PC-3 (cell line): ENCODE data around the gene RPL22. TPM values are rescaled to one million over a fixed set of nuclear protein-coding genes. Genes with fewer than 3 reads are reported as not detected.

Source experiments
- ATAC-seq: fragments of 200-7000 bp; cut with Tn5 transposase; 2 replicates; pipeline ENCODE4 v1.9.1; 2020; ENCODE audit warnings: mild to moderate bottlenecking, moderate library complexity
- BruUV-seq: library from RNA; stranded (reverse); fragments of 400-500 nt; replicated peaks from 2 replicates; lab custom pipeline; 2021; lab: Mats Ljungman, UMichigan
- CTCF ChIA-PET: fragments of 300-600 bp; sonication (Branson Sonifier 250); formaldehyde crosslinking; loops from one replicate; lab custom pipeline; 2022; ENCODE audit warnings: antibody characterized with exemption; lab: Charles Lee
- POLR2A ChIA-PET: fragments of 300-600 bp; sonication (Branson Sonifier 250); formaldehyde crosslinking; loops from one replicate; lab custom pipeline; 2022; ENCODE audit warnings: antibody characterized with exemption; ENCODE audit not compliant: unreplicated experiment; lab: Charles Lee
- DNase-seq: peaks from one replicate; pipeline ENCODE4 v3.0.0-alpha.2; 2015
- H2AFZ ChIP-seq: fragments of 300-600 bp; sonication (generic); 2 replicates; pipeline ENCODE4 v1.6.0; 2016; ENCODE audit warnings: antibody characterized with exemption, low read length
- H3F3A ChIP-seq: fragments of 300-600 bp; sonication (generic); one replicate; pipeline ENCODE4 v1.6.0; 2017; ENCODE audit warnings: antibody characterized with exemption, low read length, control low read depth, mild to moderate bottlenecking; ENCODE audit not compliant: unreplicated experiment
- H3K27ac ChIP-seq: fragments of 300-600 bp; sonication (generic); 2 replicates; pipeline ENCODE4 v1.5.1; 2016; ENCODE audit warnings: mild to moderate bottlenecking, low read length
- H3K27me3 ChIP-seq: fragments of 300-600 bp; sonication (generic); 2 replicates; pipeline ENCODE4 v1.6.1; 2016; ENCODE audit warnings: low read length, mixed read lengths
- H3K36me3 ChIP-seq: fragments of 300-600 bp; sonication (generic); 2 replicates; pipeline ENCODE4 v1.6.1; 2016; ENCODE audit warnings: low read depth, mixed run types, low read length, mixed read lengths
- H3K4me1 ChIP-seq: fragments of 300-600 bp; sonication (generic); 2 replicates; pipeline ENCODE4 v1.5.1; 2016; ENCODE audit warnings: low read length; ENCODE audit not compliant: insufficient read depth
- H3K4me2 ChIP-seq: fragments of 300-600 bp; sonication (generic); 2 replicates; pipeline ENCODE4 v1.6.0; 2016; ENCODE audit warnings: low read length
- H3K4me3 ChIP-seq: fragments of 300-600 bp; sonication (generic); 2 replicates; pipeline ENCODE4 v1.5.1; 2016; ENCODE audit warnings: mild to moderate bottlenecking, low read length, mixed read lengths
- H3K79me2 ChIP-seq: fragments of 300-600 bp; sonication (generic); 2 replicates; pipeline ENCODE4 v1.6.1; 2017; ENCODE audit warnings: low read length, mixed read lengths
- H3K9ac ChIP-seq: fragments of 300-600 bp; sonication (generic); 2 replicates; pipeline ENCODE4 v1.6.0; 2016; ENCODE audit warnings: mild to moderate bottlenecking, low read length
- H3K9me2 ChIP-seq: fragments of 300-600 bp; sonication (generic); replicated peaks from 2 replicates; pipeline ENCODE4 v1.6.1; 2016; ENCODE audit warnings: mixed run types, low read length, mixed read lengths
- H3K9me3 ChIP-seq: fragments of 300-600 bp; sonication (generic); 2 replicates; pipeline ENCODE4 v1.6.1; 2016; ENCODE audit warnings: low read length, mixed read lengths
- H4K20me1 ChIP-seq: fragments of 300-600 bp; sonication (generic); 2 replicates; pipeline ENCODE4 v1.6.1; 2016; ENCODE audit warnings: low read length, mixed read lengths
- CTCF ChIP-seq: fragments of 300-600 bp; sonication (generic); conservative IDR thresholded peaks from 2 replicates; pipeline ENCODE4 v1.5.1; 2017; ENCODE audit warnings: antibody characterized with exemption, low read depth, mild to moderate bottlenecking, low read length
- EZH2 ChIP-seq: fragments of 300-600 bp; sonication (generic); IDR thresholded peaks from one replicate; pipeline ENCODE4 v1.6.1; 2017; ENCODE audit warnings: antibody characterized with exemption, mild to moderate bottlenecking, low read length; ENCODE audit not compliant: unreplicated experiment
- EZH2phosphoT487 ChIP-seq: fragments of 300-600 bp; sonication (generic); IDR thresholded peaks from 2 replicates; pipeline ENCODE4 v1.6.1; 2018; ENCODE audit warnings: mild to moderate bottlenecking, antibody characterized with exemption, low read length, borderline replicate concordance
- intact Hi-C: fragments of 100-400 bp; cut with micrococcal nuclease; formaldehyde crosslinking; loops from 2 replicates; pipeline ENCODE4 v1.9.0; 2023
- total RNA-seq: library from RNA; depleted of rRNA; stranded (reverse); fragments of >200 nt; gene quantifications from 2 replicates; pipeline ENCODE4 v1.2.3, GENCODE V29; 2014

The RPL22 gene
- total RNA-seq, 1 experiment from 2014 or later = 283 TPM

DNA sequence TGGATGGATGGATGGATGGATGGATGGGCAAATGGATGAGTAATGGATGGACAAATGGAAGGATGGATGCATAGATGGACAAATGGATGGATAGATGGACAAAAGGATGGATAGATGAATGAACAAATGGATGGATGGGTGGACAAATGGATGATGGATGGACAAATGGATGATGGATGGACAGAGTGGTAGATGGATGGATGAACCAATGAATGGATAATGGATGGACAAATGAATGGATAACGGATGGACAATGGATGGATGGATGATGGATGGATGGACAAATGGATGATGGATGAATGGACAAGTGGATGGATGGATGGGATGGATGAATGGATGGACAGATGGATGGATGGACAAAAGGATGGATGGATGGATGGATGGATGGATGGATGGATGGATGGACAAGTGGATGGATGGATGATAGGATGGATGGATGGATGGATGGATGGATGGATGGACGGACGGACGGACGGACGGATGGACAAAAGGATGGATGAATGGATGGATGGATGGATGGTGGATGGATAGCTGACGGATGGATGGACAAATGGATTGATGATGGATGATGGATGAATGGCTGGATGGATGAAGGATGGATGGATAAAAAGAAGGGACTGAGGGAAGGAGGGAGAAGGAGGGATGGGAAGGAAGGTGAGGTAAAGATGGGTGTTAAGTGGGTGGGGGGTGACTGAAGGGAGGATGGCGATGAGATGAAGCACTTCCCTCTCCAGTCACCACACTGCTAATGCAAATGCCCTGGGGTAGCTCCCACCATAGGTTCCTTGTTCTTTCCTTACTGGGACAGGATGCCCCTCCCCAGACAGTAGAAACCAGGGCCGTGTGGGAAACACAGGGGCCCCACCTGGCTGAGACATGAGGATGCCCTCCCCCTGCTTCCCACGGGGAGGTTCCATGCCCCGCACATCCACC is 49.1 kb downstream of the RPL22 start:
- CTCF ChIA-PET = no interaction called here

DNA sequence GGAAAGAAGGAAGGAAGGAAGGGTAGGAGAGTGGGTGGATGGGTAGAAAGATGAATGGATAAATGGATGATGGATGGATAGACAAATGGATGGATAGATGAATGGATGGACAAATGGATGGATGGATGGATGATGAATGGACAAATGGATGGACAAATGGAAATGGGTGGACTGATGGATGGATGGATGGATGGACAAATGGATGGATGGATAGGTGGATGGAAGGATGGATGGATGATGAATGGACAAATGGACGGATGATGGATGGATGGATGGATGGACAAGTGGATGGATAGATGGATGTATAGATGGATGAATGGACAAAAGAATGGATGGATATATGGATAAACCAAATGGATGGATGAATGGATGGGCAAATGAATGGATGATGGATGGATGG is 49.8 kb downstream of the RPL22 start:
- no peak overlapping the region for H3K9ac ChIP-seq
- H3K4me3 ChIP-seq = no peak overlapping the region
- no peaks in the 10 kb centered on the region for H3K79me2 ChIP-seq
- H4K20me1 ChIP-seq = no peaks in the 10 kb centered on the region
- no peak for DNase-seq
- no peaks in the 10 kb centered on the region for H3K36me3 ChIP-seq
- no peaks in the 10 kb centered on the region for H3F3A ChIP-seq
- H2AFZ ChIP-seq = no peak overlapping the region
- peaks cover 11% of the 10 kb centered on the region for H3K4me1 ChIP-seq
- no TSS peak for BruUV-seq
- no peaks in the 10 kb centered on the region for H3K9me3 ChIP-seq
- H3K27ac ChIP-seq = no peak overlapping the region
- ChIA-PET CTCF (no interaction called here), POLR2A (no interaction called here)
- no peaks in the 10 kb centered on the region for H3K27me3 ChIP-seq
- ATAC-seq = no peak
- TF ChIP-seq EZH2 (no peak), EZH2phosphoT487 (no peak), CTCF (no peak)
- no peaks in the 10 kb centered on the region for H3K9me2 ChIP-seq
- intact Hi-C loops = no loop called here
- no peak overlapping the region for H3K4me2 ChIP-seq

More for the DNA sequence above, 49.1 kb downstream of the RPL22 start:
- Histone ChIP-seq H3K4me2 (no peak overlapping the region), H3K27me3 (no peaks in the 10 kb centered on the region), H3K9me3 (no peaks in the 10 kb centered on the region), H3K36me3 (no peaks in the 10 kb centered on the region), H3K4me1 (peaks cover 11% of the 10 kb centered on the region), H2AFZ (no peak overlapping the region), H3K27ac (no peak overlapping the region), H4K20me1 (no peaks in the 10 kb centered on the region), H3F3A (no peaks in the 10 kb centered on the region), H3K9me2 (no peaks in the 10 kb centered on the region), H3K4me3 (no peak overlapping the region), H3K9ac (no peak overlapping the region), H3K79me2 (no peaks in the 10 kb centered on the region)
- TF ChIP-seq EZH2 (no peak), CTCF (no peak), EZH2phosphoT487 (no peak)
- DNase-seq (no peak), ATAC-seq (no peak)
- no TSS peak for BruUV-seq
- intact Hi-C loops = no loop called here
- POLR2A ChIA-PET = no interaction called here
